ENCODE measurements around the gene SIX1.

Gene SIX1

GRCh38 chr14:60647081-60647836 lies 2.0 kb downstream of the SIX1 start:
- H3K4me3 ChIP-seq: peak overlapping the region; percentile 73
- TF ChIP-seq, protein P1, sequence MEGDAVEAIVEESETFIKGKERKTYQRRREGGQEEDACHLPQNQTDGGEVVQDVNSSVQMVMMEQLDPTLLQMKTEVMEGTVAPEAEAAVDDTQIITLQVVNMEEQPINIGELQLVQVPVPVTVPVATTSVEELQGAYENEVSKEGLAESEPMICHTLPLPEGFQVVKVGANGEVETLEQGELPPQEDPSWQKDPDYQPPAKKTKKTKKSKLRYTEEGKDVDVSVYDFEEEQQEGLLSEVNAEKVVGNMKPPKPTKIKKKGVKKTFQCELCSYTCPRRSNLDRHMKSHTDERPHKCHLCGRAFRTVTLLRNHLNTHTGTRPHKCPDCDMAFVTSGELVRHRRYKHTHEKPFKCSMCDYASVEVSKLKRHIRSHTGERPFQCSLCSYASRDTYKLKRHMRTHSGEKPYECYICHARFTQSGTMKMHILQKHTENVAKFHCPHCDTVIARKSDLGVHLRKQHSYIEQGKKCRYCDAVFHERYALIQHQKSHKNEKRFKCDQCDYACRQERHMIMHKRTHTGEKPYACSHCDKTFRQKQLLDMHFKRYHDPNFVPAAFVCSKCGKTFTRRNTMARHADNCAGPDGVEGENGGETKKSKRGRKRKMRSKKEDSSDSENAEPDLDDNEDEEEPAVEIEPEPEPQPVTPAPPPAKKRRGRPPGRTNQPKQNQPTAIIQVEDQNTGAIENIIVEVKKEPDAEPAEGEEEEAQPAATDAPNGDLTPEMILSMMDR (IDR thresholded peaks at IDR 0.05): no peak
- peak overlapping the region in 1 of 2 donors; percentile 56 for H3K27ac ChIP-seq
- no peak for DNase-seq (ENCODE audit: low spot score)

GRCh38 chr14:60646226-60646818 lies 3.0 kb downstream of the SIX1 start:
- no peak for DNase-seq (ENCODE audit: low spot score)
- Histone ChIP-seq H3K27ac (no peak overlapping the region), H3K4me3 (peak overlapping the region; percentile 36)
- TF ChIP-seq, protein P1 (IDR thresholded peaks at IDR 0.05): no peak

DNA sequence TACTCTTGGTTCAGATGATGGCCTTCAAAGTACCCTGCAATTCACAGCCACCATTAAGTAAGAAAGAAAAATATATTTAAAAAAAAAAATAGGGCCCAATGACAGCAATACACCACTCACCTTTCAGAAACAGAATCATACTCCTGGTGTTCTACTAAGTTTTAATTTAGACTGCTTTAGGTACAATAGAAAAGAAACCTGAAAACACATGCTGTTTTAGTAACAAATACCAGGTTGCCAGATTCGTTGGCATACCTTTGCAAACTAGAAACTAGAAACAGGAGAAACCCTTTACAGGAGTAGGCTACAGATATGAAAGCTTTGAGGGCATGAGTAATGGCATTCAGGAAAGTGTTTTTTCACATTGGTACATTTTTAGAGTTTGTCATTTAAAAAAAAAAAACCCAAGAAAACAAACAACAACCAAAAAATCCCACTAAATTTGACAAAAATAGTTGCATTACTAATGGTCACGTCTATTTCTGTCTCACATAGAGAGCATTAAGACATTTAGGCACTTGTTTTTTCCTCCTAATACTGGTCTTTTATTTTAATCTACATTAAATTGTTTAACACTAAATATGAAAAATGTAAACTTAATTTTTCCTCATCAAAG lies 4.0 kb downstream of the SIX1 start:
- Histone ChIP-seq H3K27ac (no peak overlapping the region), H3K4me3 (no peak overlapping the region)
- DNase-seq (ENCODE audit: low spot score): no peak
- TF ChIP-seq, protein P1 (IDR thresholded peaks at IDR 0.05): no peak

DNA sequence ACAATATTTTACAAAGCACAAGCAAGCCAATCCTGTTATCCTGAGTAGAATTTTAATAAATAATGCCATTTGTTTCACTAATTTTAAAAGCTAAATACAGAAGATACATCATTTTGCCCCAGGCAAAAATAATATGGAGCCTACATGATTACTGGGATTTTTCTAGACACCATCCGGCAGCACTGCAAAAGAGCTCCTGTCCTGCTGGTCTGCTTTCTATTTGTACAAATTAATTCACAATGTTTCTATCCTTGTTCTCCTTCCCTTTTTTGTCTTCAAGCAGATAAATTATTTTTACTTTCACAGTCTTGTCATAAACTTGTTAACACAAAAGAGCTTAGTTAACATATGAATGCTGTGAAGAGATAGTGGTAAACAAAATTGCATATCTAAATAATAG lies 4.6 kb downstream of the SIX1 start:
- H3K27ac ChIP-seq: no peak overlapping the region
- H3K4me3 ChIP-seq: no peak overlapping the region
- DNase-seq (ENCODE audit: low spot score): no peak
- TF ChIP-seq, protein P1 (IDR thresholded peaks at IDR 0.05): no peak

GRCh38 chr14:60643463-60644314 lies 5.6 kb downstream of the SIX1 start:
- DNase-seq (ENCODE audit: low spot score): no peak
- TF ChIP-seq, protein P1 (IDR thresholded peaks at IDR 0.05): no peak
- H3K27ac ChIP-seq: no peak overlapping the region
- no peak overlapping the region for H3K4me3 ChIP-seq

DNA sequence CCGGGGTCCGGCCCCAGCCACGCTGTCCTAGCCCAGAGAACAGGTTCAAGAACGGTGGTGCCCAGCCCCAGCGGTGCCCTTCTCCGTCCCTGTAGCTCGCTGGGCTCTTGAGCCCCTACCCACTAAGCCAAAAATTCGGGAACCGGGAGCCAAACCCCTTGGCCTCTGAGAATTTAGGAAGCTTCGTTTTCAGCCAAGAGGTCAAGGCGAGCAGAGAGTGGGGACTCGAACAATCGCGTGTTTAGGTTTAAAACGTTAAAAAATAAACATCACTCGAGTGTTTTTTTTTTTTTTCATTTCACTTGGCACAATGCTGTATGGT lies 6.2 kb downstream of the SIX1 start:
- TF ChIP-seq, protein P1 (IDR thresholded peaks at IDR 0.05): no peak
- Histone ChIP-seq H3K4me3 (peak overlapping the region; percentile 41), H3K27ac (no peak overlapping the region)
- DNase-seq (ENCODE audit: low spot score): no peak

Measured in coronary artery (tissue), 2 donors.